ENCODE data around the gene NME3. TPM values are rescaled to one million over a fixed set of nuclear protein-coding genes. Genes with fewer than 3 reads are reported as not detected.

NME3 gene
- total and polyA plus RNA-seq, 9 of the 15 experiments (the other 6 are each of a cell fraction or from before 2014, with no cell fraction given), result 0.68 to 76.3 (median 11.5) TPM

DNA sequence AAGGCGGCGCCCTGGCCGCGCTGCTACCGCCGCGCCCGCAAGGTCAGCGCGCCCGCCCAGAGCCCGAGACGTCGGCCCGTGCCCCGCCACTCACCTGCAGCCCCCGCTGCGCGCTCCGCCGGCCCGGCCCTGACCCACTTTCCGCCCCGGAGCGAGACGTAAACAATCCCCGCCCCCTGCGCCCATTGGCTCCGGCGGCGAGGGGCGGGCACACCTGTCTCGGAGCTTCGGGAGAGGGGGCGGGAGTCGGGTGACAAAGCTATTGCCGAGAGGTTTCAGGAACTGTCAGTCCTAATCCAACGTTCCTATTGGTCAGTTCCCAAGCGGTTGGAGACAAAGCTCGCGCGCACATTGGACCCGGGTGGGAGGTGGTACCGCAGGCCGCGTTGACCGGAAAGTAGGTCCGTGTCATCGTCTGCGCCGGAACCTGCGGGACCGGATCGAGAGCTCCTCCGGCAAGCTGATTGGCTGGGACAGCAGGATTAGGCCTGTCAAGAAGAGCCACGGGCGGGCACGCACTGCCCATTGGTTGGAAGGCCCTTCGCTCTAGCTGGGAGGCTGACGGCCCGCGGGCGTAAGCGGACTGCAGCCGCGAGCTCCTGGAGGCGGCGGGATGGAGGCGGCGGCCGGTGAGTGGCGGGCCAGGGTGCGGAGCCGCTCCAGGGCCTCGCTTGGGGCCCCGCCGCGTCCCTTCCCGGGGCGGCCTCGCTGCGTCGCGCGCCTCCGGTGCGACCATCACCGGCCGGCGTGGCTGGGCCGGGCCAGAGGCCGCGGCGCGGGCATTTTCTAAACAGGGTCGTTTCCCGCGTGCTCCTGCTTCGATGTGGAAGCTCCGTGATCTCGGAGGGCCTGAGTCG, 11.3 kb upstream of the NME3 start, which contains the start of the genes NUBP2 and SPSB3 (continued):
- TF ChIP-seq, protein P1, sequence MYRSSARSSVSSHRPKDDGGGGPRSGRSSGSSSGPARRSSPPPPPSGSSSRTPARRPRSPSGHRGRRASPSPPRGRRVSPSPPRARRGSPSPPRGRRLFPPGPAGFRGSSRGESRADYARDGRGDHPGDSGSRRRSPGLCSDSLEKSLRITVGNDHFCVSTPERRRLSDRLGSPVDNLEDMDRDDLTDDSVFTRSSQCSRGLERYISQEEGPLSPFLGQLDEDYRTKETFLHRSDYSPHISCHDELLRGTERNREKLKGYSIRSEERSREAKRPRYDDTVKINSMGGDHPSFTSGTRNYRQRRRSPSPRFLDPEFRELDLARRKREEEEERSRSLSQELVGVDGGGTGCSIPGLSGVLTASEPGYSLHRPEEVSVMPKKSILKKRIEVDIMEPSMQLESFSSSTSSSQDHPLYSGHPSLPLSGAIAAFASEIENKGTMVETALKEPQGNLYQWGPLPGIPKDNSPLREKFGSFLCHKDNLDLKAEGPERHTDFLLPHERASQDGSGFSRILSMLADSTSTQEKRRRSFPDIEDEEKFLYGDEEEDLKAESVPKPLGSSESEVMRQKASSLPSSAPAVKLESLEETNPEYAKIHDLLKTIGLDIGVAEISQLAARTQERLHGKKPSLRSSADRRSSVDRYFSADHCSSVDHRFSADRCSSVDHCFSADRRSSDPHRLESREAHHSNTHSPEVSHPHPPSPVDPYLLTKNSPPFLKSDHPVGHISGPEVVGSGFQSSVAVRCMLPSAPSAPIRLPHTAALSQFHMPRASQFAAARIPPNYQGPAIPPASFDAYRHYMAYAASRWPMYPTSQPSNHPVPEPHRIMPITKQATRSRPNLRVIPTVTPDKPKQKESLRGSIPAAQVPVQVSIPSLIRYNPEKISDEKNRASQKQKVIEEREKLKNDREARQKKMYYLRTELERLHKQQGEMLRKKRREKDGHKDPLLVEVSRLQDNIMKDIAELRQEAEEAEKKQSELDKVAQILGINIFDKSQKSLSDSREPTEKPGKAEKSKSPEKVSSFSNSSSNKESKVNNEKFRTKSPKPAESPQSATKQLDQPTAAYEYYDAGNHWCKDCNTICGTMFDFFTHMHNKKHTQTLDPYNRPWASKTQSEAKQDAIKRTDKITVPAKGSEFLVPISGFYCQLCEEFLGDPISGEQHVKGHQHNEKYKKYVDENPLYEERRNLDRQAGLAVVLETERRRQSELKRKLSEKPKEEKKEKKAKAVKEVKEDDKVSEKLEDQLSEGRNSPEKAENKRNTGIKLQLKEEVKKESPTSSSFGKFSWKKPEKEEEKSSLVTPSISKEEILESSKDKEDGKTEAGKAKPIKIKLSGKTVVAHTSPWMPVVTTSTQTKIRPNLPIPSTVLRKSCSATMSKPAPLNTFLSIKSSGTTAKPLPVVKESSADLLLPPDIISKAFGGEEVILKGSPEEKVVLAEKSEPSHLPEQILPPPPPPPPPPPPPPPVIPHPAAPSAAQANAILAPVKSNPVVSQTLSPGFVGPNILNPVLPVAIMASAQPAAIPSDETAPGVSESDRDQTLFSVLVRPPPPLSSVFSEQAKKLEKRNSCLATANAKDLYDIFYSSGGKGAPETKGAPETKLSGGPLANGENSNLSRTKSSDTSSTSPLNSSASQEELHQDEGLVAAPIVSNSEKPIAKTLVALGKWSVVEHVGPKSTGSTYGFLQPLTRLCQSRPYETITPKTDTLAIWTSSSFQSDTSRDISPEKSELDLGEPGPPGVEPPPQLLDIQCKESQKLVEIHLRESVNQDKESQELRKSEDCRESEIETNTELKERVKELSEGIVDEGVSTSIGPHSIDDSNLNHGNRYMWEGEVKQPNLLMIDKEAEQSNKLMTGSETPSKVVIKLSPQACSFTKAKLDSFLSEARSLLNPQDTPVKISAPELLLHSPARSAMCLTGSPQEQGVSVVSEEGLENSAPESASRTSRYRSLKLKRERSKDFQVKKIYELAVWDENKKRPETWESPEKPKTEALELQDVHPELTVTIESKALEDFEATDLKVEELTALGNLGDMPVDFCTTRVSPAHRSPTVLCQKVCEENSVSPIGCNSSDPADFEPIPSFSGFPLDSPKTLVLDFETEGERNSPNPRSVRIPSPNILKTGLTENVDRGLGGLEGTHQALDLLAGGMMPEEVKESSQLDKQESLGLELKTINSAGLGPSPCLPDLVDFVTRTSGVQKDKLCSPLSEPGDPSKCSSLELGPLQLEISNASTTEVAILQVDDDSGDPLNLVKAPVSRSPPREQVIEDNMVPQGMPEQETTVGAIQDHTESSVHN (IDR thresholded peaks at IDR 0.05; ENCODE audit: borderline replicate concordance in 1 of 2, low read depth in 1 of 2), result no peak
- TF ChIP-seq CREB1 (IDR thresholded peaks at IDR 0.05) (peak; percentile 98), CREB1 (CRISPR knock-in tag; IDR thresholded peaks at IDR 0.05) (peak; percentile 98), HNRNPLL (IDR thresholded peaks at IDR 0.05; ENCODE audit: low read depth, low read length, poor library complexity, severe bottlenecking) (peak; percentile 75), GABPB1 (CRISPR knock-in tag; IDR thresholded peaks at IDR 0.05) (peak; percentile 97), MTF1 (CRISPR knock-in tag; IDR thresholded peaks at IDR 0.05; ENCODE audit: borderline replicate concordance) (no peak), ZNF57 (CRISPR knock-in tag; IDR thresholded peaks at IDR 0.05) (0 out of 2 replicates have a peak, but pooled peaks have one; percentile 15)
- TF ChIP-seq, protein P2, sequence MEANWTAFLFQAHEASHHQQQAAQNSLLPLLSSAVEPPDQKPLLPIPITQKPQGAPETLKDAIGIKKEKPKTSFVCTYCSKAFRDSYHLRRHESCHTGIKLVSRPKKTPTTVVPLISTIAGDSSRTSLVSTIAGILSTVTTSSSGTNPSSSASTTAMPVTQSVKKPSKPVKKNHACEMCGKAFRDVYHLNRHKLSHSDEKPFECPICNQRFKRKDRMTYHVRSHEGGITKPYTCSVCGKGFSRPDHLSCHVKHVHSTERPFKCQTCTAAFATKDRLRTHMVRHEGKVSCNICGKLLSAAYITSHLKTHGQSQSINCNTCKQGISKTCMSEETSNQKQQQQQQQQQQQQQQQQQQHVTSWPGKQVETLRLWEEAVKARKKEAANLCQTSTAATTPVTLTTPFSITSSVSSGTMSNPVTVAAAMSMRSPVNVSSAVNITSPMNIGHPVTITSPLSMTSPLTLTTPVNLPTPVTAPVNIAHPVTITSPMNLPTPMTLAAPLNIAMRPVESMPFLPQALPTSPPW (CRISPR knock-in tag; IDR thresholded peaks at IDR 0.05), result peak; percentile 52; the same call in 1 of the 2 replicates
- TF ChIP-seq, protein P3, sequence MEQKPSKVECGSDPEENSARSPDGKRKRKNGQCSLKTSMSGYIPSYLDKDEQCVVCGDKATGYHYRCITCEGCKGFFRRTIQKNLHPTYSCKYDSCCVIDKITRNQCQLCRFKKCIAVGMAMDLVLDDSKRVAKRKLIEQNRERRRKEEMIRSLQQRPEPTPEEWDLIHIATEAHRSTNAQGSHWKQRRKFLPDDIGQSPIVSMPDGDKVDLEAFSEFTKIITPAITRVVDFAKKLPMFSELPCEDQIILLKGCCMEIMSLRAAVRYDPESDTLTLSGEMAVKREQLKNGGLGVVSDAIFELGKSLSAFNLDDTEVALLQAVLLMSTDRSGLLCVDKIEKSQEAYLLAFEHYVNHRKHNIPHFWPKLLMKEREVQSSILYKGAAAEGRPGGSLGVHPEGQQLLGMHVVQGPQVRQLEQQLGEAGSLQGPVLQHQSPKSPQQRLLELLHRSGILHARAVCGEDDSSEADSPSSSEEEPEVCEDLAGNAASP (IDR thresholded peaks at IDR 0.05), result no peak
- TF ChIP-seq, protein P4, sequence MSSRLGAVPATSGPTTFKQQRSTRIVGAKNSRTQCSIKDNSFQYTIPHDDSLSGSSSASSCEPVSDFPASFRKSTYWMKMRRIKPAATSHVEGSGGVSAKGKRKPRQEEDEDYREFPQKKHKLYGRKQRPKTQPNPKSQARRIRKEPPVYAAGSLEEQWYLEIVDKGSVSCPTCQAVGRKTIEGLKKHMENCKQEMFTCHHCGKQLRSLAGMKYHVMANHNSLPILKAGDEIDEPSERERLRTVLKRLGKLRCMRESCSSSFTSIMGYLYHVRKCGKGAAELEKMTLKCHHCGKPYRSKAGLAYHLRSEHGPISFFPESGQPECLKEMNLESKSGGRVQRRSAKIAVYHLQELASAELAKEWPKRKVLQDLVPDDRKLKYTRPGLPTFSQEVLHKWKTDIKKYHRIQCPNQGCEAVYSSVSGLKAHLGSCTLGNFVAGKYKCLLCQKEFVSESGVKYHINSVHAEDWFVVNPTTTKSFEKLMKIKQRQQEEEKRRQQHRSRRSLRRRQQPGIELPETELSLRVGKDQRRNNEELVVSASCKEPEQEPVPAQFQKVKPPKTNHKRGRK (tag; IDR thresholded peaks at IDR 0.05), result no peak
- TF ChIP-seq, protein P5, sequence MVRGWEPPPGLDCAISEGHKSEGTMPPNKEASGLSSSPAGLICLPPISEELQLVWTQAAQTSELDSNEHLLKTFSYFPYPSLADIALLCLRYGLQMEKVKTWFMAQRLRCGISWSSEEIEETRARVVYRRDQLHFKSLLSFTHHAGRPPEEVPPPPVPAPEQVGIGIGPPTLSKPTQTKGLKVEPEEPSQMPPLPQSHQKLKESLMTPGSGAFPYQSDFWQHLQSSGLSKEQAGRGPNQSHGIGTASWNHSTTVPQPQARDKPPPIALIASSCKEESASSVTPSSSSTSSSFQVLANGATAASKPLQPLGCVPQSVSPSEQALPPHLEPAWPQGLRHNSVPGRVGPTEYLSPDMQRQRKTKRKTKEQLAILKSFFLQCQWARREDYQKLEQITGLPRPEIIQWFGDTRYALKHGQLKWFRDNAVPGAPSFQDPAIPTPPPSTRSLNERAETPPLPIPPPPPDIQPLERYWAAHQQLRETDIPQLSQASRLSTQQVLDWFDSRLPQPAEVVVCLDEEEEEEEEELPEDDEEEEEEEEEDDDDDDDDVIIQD (CRISPR knock-in tag; IDR thresholded peaks at IDR 0.05), result no peak
